ENCODE results near the gene SLC27A3. TPM values are rescaled to one million over a fixed set of nuclear protein-coding genes. Genes with fewer than 3 reads are reported as not detected.

The SLC27A3 gene
- total and polyA plus RNA-seq, 9 of the 15 experiments (the other 6 are each of a cell fraction or from before 2014, with no cell fraction given) = 0.57 to 5.2 (median 2.8) TPM

GRCh38 chr1:153741986-153742385 is 33.2 kb upstream of the SLC27A3 start (continued):
- TF ChIP-seq E2F4 (CRISPR knock-in tag; IDR thresholded peaks at IDR 0.05; ENCODE audit: low read depth) (no peak), CEBPZ (IDR thresholded peaks at IDR 0.05; ENCODE audit: borderline replicate concordance, low read depth, low read length) (no peak), TAF15 (IDR thresholded peaks at IDR 0.05; ENCODE audit: low read depth, low read length) (no peak)

GRCh38 chr1:153742411-153743142 is 32.6 kb upstream of the SLC27A3 start:
- Histone ChIP-seq H3K9me1 (ENCODE audit: control insufficient read depth, insufficient read depth, low read length) (no peaks in the 10 kb centered on the region), H3K9me3 (replicated peaks; ENCODE audit: control insufficient read depth, insufficient read depth, low read depth, low read length) (no peaks in the 10 kb centered on the region), H3K9ac (ENCODE audit: insufficient read depth in 1 of 2, low read depth in 2 of 2, low read length in 2 of 2) (no peak overlapping the region), H3K4me2 (ENCODE audit: insufficient read depth, low read length) (no peak overlapping the region), H3K4me3 (no peak overlapping the region), H3K27me3 (ENCODE audit: control insufficient read depth in 2 of 2, insufficient read depth in 2 of 2, low read length in 2 of 2) (no peaks in the 10 kb centered on the region), H2AFZ (ENCODE audit: low read depth, low read length) (no peak overlapping the region), H3K79me2 (ENCODE audit: control insufficient read depth, insufficient read depth, low read length) (no peaks in the 10 kb centered on the region), H3K4me1 (replicated peaks in 1 of 2; ENCODE audit: control insufficient read depth in 2 of 2, insufficient read depth in 2 of 2, low read length in 2 of 2) (no peaks in the 10 kb centered on the region; a peak in 1 of 5 replicates), H3K36me3 (ENCODE audit: control insufficient read depth, insufficient read depth, low read length) (peaks cover 57% of the 10 kb centered on the region), H3K27ac (ENCODE audit: extremely low read depth, low read depth, low read length) (no peak overlapping the region), H4K20me1 (replicated peaks; ENCODE audit: control insufficient read depth, insufficient read depth, low read length) (no peaks in the 10 kb centered on the region)
- ChIA-PET CTCF (ENCODE audit: low intra/inter-chr PET ratio) (no interaction called here), POLR2A (interaction anchor here (0.5 to 1.1 kb wide), 5 partner anchors 8 to 140 kb away, joined by 3 read pairs; no protein-coding TSS in a partner anchor)
- in situ Hi-C loops (cut with MboI) = no loop called here
- intact Hi-C loops (cut with micrococcal nuclease) = no loop called here
- no peak for FAIRE-seq
- no TSS peak for BruUV-seq (replicated peaks)
- TF ChIP-seq YY1 (IDR thresholded peaks at IDR 0.05; ENCODE audit: borderline replicate concordance in 1 of 3, control insufficient read depth in 1 of 3, extremely low read depth in 1 of 3, insufficient read depth in 3 of 3, insufficient read length in 1 of 3, insufficient replicate concordance in 2 of 3, low read depth in 1 of 3, low read length in 2 of 3) (no peak), ATF3 (IDR thresholded peaks at IDR 0.05) (0 out of 2 replicates have a peak, but pooled peaks have one; percentile 10), ATF3 (CRISPR knock-in tag; conservative IDR thresholded peaks at IDR 0.05) (no peak), FOSL1 (tag; conservative IDR thresholded peaks at IDR 0.05) (peak; percentile 36; the same call in 1 of the 2 replicates)
- DNase-seq (ENCODE audit: extremely low read depth in 1 of 4, low spot score in 3 of 4) = no peak
- WGBS (ENCODE audit: insufficient coverage, low coverage, missing lambda C conversion rate) = 54% methylated on average over 5 of the region's 5 CpGs
- no peak for ATAC-seq

Data from K562 (cell line).